Measurements from ENCODE around the gene TAOK1.

TAOK1 gene

DNA sequence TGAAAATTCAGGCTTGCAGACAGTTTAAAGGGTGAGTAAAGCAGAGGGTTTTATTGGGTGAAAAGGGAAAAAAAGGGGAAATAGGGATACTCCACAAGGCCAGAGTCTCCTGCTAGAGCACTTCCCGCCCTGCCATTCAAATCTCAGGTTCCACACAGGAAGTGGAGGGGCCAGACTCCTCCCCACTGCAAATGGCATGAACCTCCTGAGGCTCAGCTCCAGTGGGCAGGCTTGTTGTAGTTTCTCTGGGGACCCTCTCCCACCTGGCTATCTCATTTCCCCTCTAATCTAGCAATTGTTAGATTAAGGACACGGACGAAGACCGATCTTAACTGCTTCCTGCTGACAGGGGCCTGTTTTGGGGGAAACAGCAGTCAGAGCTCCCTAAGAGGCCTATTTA, 43.4 kb downstream of the TAOK1 start:
- Histone ChIP-seq H3K4me3 (no peak overlapping the region), H3K27ac (no peak overlapping the region), H3K4me1 (peaks cover 0 to 18% (median 1%) of the 10 kb centered on the region in 4 donors), H3K36me3 (no peaks in the 10 kb centered on the region), H3K27me3 (no peaks in the 10 kb centered on the region), H3K9me3 (no peaks in the 10 kb centered on the region)
- intact Hi-C loops (cut with DNase I; ENCODE audit: low total_unique reads) = no loop called here
- no peak for DNase-seq
- TF ChIP-seq, protein P1, sequence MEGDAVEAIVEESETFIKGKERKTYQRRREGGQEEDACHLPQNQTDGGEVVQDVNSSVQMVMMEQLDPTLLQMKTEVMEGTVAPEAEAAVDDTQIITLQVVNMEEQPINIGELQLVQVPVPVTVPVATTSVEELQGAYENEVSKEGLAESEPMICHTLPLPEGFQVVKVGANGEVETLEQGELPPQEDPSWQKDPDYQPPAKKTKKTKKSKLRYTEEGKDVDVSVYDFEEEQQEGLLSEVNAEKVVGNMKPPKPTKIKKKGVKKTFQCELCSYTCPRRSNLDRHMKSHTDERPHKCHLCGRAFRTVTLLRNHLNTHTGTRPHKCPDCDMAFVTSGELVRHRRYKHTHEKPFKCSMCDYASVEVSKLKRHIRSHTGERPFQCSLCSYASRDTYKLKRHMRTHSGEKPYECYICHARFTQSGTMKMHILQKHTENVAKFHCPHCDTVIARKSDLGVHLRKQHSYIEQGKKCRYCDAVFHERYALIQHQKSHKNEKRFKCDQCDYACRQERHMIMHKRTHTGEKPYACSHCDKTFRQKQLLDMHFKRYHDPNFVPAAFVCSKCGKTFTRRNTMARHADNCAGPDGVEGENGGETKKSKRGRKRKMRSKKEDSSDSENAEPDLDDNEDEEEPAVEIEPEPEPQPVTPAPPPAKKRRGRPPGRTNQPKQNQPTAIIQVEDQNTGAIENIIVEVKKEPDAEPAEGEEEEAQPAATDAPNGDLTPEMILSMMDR (IDR thresholded peaks at IDR 0.05) = no peak

DNA sequence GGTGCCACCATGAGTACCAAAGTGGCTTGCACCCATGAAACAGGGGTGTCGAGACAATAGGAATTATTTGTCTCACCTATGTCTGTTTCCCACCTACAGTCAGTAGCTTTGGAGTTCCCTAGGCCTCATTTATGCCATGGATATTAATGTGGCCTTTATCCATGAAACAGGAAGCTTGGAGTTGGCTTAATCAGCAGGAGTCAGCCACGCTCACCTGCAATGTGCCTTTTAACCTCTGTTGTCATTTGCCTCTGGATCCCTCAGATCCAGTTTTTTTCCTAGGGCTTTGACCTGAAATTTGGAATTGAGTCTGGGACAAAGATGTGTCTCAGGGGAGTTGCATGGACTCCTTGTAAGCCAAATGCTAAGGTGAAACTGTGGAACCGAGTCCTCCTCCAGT, 44.4 kb downstream of the TAOK1 start:
- no peak for DNase-seq
- intact Hi-C loops (cut with DNase I; ENCODE audit: low total_unique reads) = no loop called here
- Histone ChIP-seq H3K27ac (no peak overlapping the region), H3K4me3 (no peak overlapping the region), H3K4me1 (peaks cover 0 to 18% (median 1%) of the 10 kb centered on the region in 4 donors), H3K9me3 (no peaks in the 10 kb centered on the region), H3K27me3 (no peaks in the 10 kb centered on the region), H3K36me3 (no peaks in the 10 kb centered on the region)
- TF ChIP-seq, protein P1 (IDR thresholded peaks at IDR 0.05) = no peak

DNA sequence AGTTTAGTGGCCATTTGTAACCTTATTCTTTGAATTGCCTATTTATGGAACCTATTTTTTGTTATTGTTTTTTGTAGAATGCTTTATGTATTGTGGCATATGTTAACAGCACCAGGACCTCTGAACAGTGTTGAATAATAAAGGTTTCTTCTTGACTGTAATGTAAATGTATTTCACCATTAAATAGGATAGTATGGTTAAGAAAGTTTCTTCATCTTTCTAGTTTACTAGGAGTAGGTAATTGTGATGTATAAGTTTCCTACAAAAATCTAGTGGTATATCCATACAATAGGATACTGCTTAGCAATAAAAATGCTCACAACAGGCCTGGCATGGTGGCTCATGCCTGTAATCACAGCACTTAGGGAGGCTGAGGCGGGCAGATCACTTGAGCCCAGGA, 52.3 kb downstream of the TAOK1 start:
- no peaks in the 10 kb centered on the region for H3K9me3 ChIP-seq
- peaks cover 3 to 21% (median 7%) of the 10 kb centered on the region in 4 donors for H3K4me1 ChIP-seq
- intact Hi-C loops (cut with DNase I; ENCODE audit: low total_unique reads) = no loop called here
- DNase-seq = no peak
- no peaks in the 10 kb centered on the region for H3K27me3 ChIP-seq
- H3K4me3 ChIP-seq = no peak overlapping the region
- TF ChIP-seq, protein P1 (IDR thresholded peaks at IDR 0.05) = no peak
- H3K27ac ChIP-seq = no peak overlapping the region
- no peaks in the 10 kb centered on the region for H3K36me3 ChIP-seq

DNA sequence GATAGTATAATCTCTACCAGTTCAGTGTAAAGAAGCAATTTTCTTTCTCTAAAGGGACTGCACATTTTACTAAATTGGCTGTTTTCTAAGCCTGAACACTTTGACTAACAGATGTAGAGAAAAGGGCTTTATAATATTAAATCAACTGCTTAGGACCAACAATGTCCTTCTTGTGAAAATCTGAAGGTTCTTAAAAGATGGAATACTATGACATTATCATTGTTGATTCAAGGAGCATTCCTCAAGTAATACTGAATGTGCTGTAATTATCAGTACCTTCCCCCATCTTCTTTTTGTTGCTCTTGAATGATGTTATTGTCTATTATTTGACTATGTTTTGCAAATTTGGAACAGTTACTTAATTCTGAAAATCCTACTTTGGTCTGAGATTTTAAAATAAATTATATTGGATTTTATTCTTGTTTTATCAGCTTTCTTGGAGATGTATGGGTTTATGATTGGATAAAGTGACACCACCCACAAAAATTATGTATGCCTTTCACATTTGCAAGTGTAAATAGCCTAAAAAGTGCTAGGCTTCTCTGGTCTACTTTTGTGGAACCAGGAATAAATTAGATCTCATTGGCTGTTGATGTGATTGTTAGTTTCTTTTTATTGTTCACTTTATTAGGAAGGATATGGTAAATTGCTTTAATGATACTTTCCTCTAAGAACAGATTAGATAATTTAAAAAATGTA, 53.0 kb downstream of the TAOK1 start:
- intact Hi-C loops (cut with DNase I; ENCODE audit: low total_unique reads) = no loop called here
- Histone ChIP-seq H3K4me1 (peaks cover 3 to 23% (median 7%) of the 10 kb centered on the region in 4 donors), H3K27me3 (no peaks in the 10 kb centered on the region), H3K27ac (no peak overlapping the region), H3K36me3 (no peaks in the 10 kb centered on the region), H3K9me3 (no peaks in the 10 kb centered on the region), H3K4me3 (no peak overlapping the region)
- TF ChIP-seq, protein P1 (IDR thresholded peaks at IDR 0.05) = no peak
- DNase-seq = no peak

DNA sequence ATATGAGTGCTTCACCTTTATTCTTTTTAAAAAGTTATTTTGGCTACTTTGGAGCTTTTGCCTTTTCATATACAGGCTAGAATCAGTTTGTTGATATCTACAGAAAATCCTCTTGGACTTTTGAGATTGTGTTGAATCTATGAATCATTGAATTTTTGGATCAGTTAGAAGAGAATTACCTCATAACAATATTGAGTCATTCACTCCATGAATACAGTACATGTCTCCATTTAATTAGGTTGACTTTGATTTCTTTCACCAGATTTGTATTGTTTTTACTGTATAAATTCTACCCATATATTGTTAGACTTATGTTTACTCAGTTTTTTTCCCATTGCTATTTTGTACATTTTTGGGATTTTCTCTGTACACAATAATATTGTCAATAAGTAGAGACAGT, 54.4 kb downstream of the TAOK1 start:
- intact Hi-C loops (cut with DNase I; ENCODE audit: low total_unique reads) = no loop called here
- TF ChIP-seq, protein P1 (IDR thresholded peaks at IDR 0.05) = no peak
- no peak for DNase-seq

More for the DNA sequence above, 54.4 kb downstream of the TAOK1 start:
- H3K4me1 ChIP-seq = peaks cover 3 to 23% (median 7%) of the 10 kb centered on the region in 4 donors
- H3K27me3 ChIP-seq = no peaks in the 10 kb centered on the region
- no peaks in the 10 kb centered on the region for H3K9me3 ChIP-seq
- H3K4me3 ChIP-seq = no peak overlapping the region
- H3K27ac ChIP-seq = no peak overlapping the region
- H3K36me3 ChIP-seq = no peaks in the 10 kb centered on the region

Measured in tibial artery (tissue), 4 donors.